Hepatocyte (in vitro differentiated cells): ENCODE measurements around the gene NPHP1. TPM values are rescaled to one million over a fixed set of nuclear protein-coding genes. Genes with fewer than 3 reads are reported as not detected.
"Not testable (repeated sequence)": the region's sequence is repeated elsewhere in the genome, so short reads cannot be mapped to it uniquely, and the experiment has no call there.

Experiments
- DNase-seq: peaks from one replicate; pipeline ENCODE4 v3.0.0-alpha.2; 2016; ENCODE audit warnings: low spot score
- H2AFZ ChIP-seq: fragments of 200-600 bp; sonication (generic); 2 replicates; pipeline ENCODE4 v1.6.0; 2016; ENCODE audit warnings: antibody characterized with exemption, mild to moderate bottlenecking
- H3K27ac ChIP-seq: fragments of 200-600 bp; sonication (generic); 2 replicates; pipeline ENCODE4 v1.5.1; 2016; ENCODE audit warnings: mild to moderate bottlenecking
- H3K27me3 ChIP-seq: fragments of 200-600 bp; sonication (generic); 2 replicates; pipeline ENCODE4 v1.6.1; 2016
- H3K36me3 ChIP-seq: fragments of 200-600 bp; sonication (generic); replicated peaks from 2 replicates; pipeline ENCODE4 v1.5.1; 2016; ENCODE audit warnings: low read depth; ENCODE audit not compliant: insufficient read depth
- H3K4me1 ChIP-seq: fragments of 200-600 bp; sonication (generic); 2 replicates; pipeline ENCODE4 v1.5.1; 2016; ENCODE audit warnings: mild to moderate bottlenecking, moderate library complexity; ENCODE audit not compliant: insufficient read depth
- H3K4me2 ChIP-seq: fragments of 200-600 bp; sonication (generic); 2 replicates; pipeline ENCODE4 v1.6.0; 2016
- H3K4me3 ChIP-seq: fragments of 200-600 bp; sonication (generic); 2 replicates; pipeline ENCODE4 v1.5.1; 2016; ENCODE audit warnings: mild to moderate bottlenecking
- H3K79me2 ChIP-seq: fragments of 200-600 bp; sonication (generic); 2 replicates; pipeline ENCODE4 v1.6.0; 2017; ENCODE audit warnings: mild to moderate bottlenecking
- H3K9me2 ChIP-seq: fragments of 200-600 bp; sonication (generic); replicated peaks from 2 replicates; pipeline ENCODE4 v1.6.0; 2017; ENCODE audit warnings: mild to moderate bottlenecking; ENCODE audit not compliant: insufficient read depth
- H3K9me3 ChIP-seq: fragments of 200-600 bp; sonication (generic); 2 replicates; pipeline ENCODE4 v1.5.1; 2016; ENCODE audit warnings: low read depth, mild to moderate bottlenecking
- H4K20me1 ChIP-seq: fragments of 200-600 bp; sonication (generic); 2 replicates; pipeline ENCODE4 v1.6.0; 2016; ENCODE audit warnings: mild to moderate bottlenecking; ENCODE audit not compliant: insufficient read depth, poor library complexity, severe bottlenecking
- CTCF ChIP-seq: fragments of 200-600 bp; sonication (generic); IDR thresholded peaks from 2 replicates; pipeline ENCODE4 v1.5.1; 2016; ENCODE audit warnings: antibody characterized with exemption, mild to moderate bottlenecking; ENCODE audit not compliant: poor library complexity
- EZH2 ChIP-seq: fragments of 200-600 bp; sonication (generic); IDR thresholded peaks from 2 replicates; pipeline ENCODE4 v1.6.1; 2016; ENCODE audit warnings: antibody characterized with exemption, mild to moderate bottlenecking, borderline replicate concordance
- EZH2phosphoT487 ChIP-seq: fragments of 200-600 bp; sonication (generic); IDR thresholded peaks from one replicate; pipeline ENCODE4 v1.6.1; 2018; ENCODE audit warnings: antibody characterized with exemption, mild to moderate bottlenecking, low read depth, moderate library complexity; ENCODE audit not compliant: unreplicated experiment, severe bottlenecking
- WGBS: methylation state at CpG from one replicate; pipeline ENCODE4 v1.1.6; 2016; ENCODE audit warnings: low lambda C conversion rate; ENCODE audit errors: missing lambda C conversion rate; 5-methylcytosine and 5-hydroxymethylcytosine counted together
- polyA plus RNA-seq: library from polyadenylated mRNA; unstranded; fragments of >200 nt; fragmentation: Nextera tagmentation; extraction: Ambion mirVana; gene quantifications from 2 replicates; pipeline ENCODE4 v1.2.1, GENCODE V29; 2016
- total RNA-seq: library from RNA; depleted of rRNA; stranded (reverse); fragments of >200 nt; gene quantifications from 2 replicates; pipeline ENCODE4 v1.2.3, GENCODE V29; 2014

Gene NPHP1
- total and polyA plus RNA-seq, 2 experiments from 2014 or later, result 1.3 to 1.6 TPM

GRCh38 chr2:110205660-110206455 is 1.0 kb upstream of the NPHP1 start:
- Histone ChIP-seq H3K4me1 (peaks cover under 1% of the 10 kb centered on the region), H3K4me3 (no peak overlapping the region), H3K79me2 (no peaks in the 10 kb centered on the region), H4K20me1 (no peaks in the 10 kb centered on the region), H3K9me3 (no peaks in the 10 kb centered on the region), H3K27ac (no peak overlapping the region), H3K4me2 (peak overlapping the region; percentile 85), H3K27me3 (no peaks in the 10 kb centered on the region), H3K36me3 (no peaks in the 10 kb centered on the region), H2AFZ (peak overlapping the region; percentile 85), H3K9me2 (no peaks in the 10 kb centered on the region)
- TF ChIP-seq EZH2phosphoT487, result no peak
- DNase-seq, result no peak
- 69% methylated on average over 3 of the region's 3 CpGs for WGBS

GRCh38 chr2:110198016-110198415 is 6.8 kb downstream of the NPHP1 start:
- H3K4me2 ChIP-seq, result no peak overlapping the region
- TF ChIP-seq EZH2 (no peak), CTCF (no peak), EZH2phosphoT487 (no peak)
- H3K79me2 ChIP-seq, result no peaks in the 10 kb centered on the region
- no peak overlapping the region for H2AFZ ChIP-seq
- no peaks in the 10 kb centered on the region for H3K9me3 ChIP-seq
- no peak overlapping the region for H3K4me3 ChIP-seq
- no peaks in the 10 kb centered on the region for H3K9me2 ChIP-seq
- WGBS, result 55% methylated on average over 3 of the region's 3 CpGs
- no peaks in the 10 kb centered on the region for H3K27me3 ChIP-seq
- H3K27ac ChIP-seq, result peak overlapping the region; percentile 29
- DNase-seq, result peak; percentile 18
- H3K36me3 ChIP-seq, result no peaks in the 10 kb centered on the region
- no peaks in the 10 kb centered on the region for H4K20me1 ChIP-seq
- H3K4me1 ChIP-seq, result no peaks in the 10 kb centered on the region

GRCh38 chr2:110197452-110197851 is 7.4 kb downstream of the NPHP1 start:
- Histone ChIP-seq H2AFZ (no peak overlapping the region), H3K9me2 (no peaks in the 10 kb centered on the region), H3K79me2 (no peaks in the 10 kb centered on the region), H4K20me1 (no peaks in the 10 kb centered on the region), H3K9me3 (no peaks in the 10 kb centered on the region), H3K27ac (no peak overlapping the region), H3K4me3 (no peak overlapping the region), H3K36me3 (no peaks in the 10 kb centered on the region), H3K4me2 (no peak overlapping the region), H3K4me1 (no peaks in the 10 kb centered on the region), H3K27me3 (no peaks in the 10 kb centered on the region)
- TF ChIP-seq CTCF (no peak), EZH2phosphoT487 (no peak), EZH2 (no peak)
- DNase-seq, result no peak
- WGBS, result 64% methylated on average over 4 of the region's 4 CpGs

- not testable (repeated sequence) for H3K4me3 ChIP-seq
- 98% methylated on average over 20 of the region's 23 CpGs for WGBS
Measured at GRCh38 chr2:110190169-110190568, 14.6 kb downstream of the NPHP1 start.

More at GRCh38 chr2:110190169-110190568, 14.6 kb downstream of the NPHP1 start:
- not testable (repeated sequence) for DNase-seq, H3K27ac ChIP-seq, H3K4me2 ChIP-seq, H2AFZ ChIP-seq, H4K20me1 ChIP-seq, H3K79me2 ChIP-seq, H3K9me2 ChIP-seq, H3K36me3 ChIP-seq, H3K27me3 ChIP-seq, H3K4me1 ChIP-seq, H3K9me3 ChIP-seq
